ENCODE results near the gene MRPL53.

Gene MRPL53

GRCh38 chr2:74424139-74424992 is 48.1 kb downstream of the MRPL53 start:
- DNase-seq: no peak

DNA sequence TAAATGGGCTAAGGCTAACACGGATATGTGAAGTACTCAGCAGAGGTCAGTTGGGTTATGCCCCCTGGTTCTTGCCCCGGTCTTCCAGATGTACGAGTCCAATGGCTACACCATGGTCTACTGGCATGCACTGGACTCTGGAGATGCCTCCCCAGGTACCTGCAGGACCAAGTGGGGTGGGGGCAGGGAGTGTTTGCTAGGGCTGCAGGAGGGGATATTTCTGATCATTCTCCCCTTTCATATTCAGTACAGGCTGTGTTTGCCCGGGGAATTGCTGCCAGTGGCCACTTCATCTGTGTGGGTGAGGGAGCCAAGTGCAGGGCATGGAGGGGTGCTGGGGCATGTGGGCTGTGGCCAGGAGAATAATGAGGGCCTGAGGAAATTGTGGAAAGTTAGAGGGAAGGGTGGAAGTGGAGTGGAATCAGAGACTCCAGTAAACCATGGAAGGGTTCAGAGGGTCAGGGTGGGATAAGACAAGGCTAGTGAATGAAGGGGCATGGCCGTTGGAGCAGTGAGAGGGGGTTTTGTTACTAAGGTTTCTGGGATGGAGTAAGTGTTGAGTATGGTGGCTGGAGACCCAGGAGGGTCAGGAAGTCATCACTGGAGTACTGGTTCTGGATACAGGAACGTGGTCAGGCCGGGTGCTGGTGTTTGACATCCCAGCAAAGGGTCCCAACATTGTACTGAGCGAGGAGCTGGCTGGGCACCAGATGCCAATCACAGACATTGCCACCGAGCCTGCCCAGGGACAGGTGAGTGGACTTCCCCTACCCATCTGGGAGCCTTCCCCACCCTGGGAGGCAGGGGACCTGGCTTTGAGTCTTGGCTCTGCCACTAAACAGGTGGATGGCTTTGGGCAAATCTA is 49.0 kb downstream of the MRPL53 start:
- DNase-seq: no peak

Data from NCI-H69 (cell line).